Esophagus muscularis mucosa (tissue), 4 donors: Measurements from ENCODE around the gene TMC1. TPM values are rescaled to one million over a fixed set of nuclear protein-coding genes. Genes with fewer than 3 reads are reported as not detected.

ENCODE experiments used
- DNase-seq: peaks from one replicate; pipeline ENCODE4 v3.0.0-alpha.2; 2017; ENCODE audit errors: extremely low spot score
- H3K27ac ChIP-seq, 4 donors: fragments of 200-600 bp; sonication (generic); replicated peaks in 1 of 4; 1 replicate in 3 of 4; 2 replicates in 1 of 4; pipeline ENCODE4 v1.5.1; 2016 to 2019; ENCODE audit warnings: mild to moderate bottlenecking in 1 of 4
- H3K27me3 ChIP-seq, 4 donors: fragments of 200-600 bp; sonication (generic); one replicate each; pipeline versions ENCODE4 v1.5.1 to v1.6.0; 2016 to 2019
- H3K36me3 ChIP-seq, 4 donors: fragments of 200-600 bp; sonication (generic); one replicate each; pipeline ENCODE4 v1.5.1; 2016 to 2019
- H3K4me1 ChIP-seq, 4 donors: fragments of 200-600 bp; sonication (generic); one replicate each; pipeline ENCODE4 v1.5.1; 2016 to 2019
- H3K4me3 ChIP-seq, 4 donors: fragments of 200-600 bp; sonication (generic); 1 replicate in 2 of 4; 2 replicates in 2 of 4; pipeline ENCODE4 v1.5.1; 2016 to 2019; ENCODE audit warnings: mild to moderate bottlenecking in 4 of 4, moderate library complexity in 1 of 4
- H3K9me3 ChIP-seq, 4 donors: fragments of 200-600 bp; sonication (generic); 1 replicate in 3 of 4; 2 replicates in 1 of 4; pipeline ENCODE4 v1.5.1; 2016 to 2019
- EP300 ChIP-seq: sonication (generic); formaldehyde crosslinking; IDR thresholded peaks from one replicate; pipeline ENCODE4 v1.6.1; 2017; ENCODE audit warnings: antibody characterized with exemption
- POLR2A ChIP-seq: fragments of 450-650 bp; IDR thresholded peaks from one replicate; pipeline ENCODE4 v1.6.1; 2017; ENCODE audit warnings: antibody characterized with exemption, moderate library complexity, mild to moderate bottlenecking, low read depth
- POLR2AphosphoS5 ChIP-seq, 2 donors: sonication (generic); formaldehyde crosslinking; IDR thresholded peaks; one replicate each; pipeline ENCODE4 v1.6.1; 2017; ENCODE audit warnings: antibody characterized with exemption in 2 of 2
- WGBS: methylation state at CpG from one replicate; pipeline ENCODE4 v1.1.5; 2018; 5-methylcytosine and 5-hydroxymethylcytosine counted together
- intact Hi-C: fragments of 100-400 bp; cut with DNase I; formaldehyde crosslinking; loops from one replicate; pipeline ENCODE4 v1.15.1; 2023
- total RNA-seq, 4 donors: library from RNA; depleted of rRNA; stranded (reverse); fragments of >200 nt; gene quantifications; one replicate each; pipeline versions ENCODE4 v1.1.0 to v1.2.1, GENCODE V29; 2016
- TF ChIP-seq, protein P1 (sequence below), 3 experiments: fragments of 200-600 bp in 2 of 3; fragments of 450-650 bp in 1 of 3; sonication (generic) in 2 of 3; IDR thresholded peaks; one replicate each; pipeline ENCODE4 v1.5.1; 2017 to 2019; ENCODE audit warnings: antibody characterized with exemption in 3 of 3, mild to moderate bottlenecking in 2 of 3, moderate library complexity in 1 of 3

The TMC1 gene
- total RNA-seq, 4 donors from 2014 or later: not detected

DNA sequence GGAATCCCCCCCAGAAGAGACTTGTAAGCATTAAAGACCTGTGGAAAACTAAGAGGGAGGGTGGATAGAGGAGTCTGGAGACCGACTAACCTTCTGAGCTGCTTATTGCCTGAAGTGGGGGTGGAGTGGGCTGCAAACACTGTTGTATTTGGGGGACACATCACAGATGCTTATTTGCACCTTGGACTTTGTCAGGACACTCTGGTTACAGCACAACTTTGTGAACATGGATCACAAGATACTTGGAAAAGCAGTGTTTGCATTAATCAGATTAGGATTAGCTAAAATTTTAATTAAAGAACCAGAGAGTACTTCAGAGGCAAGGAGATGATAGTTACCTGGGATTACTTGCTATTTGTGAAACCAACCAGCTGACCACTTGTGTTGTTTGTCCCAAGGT, 30.9 kb downstream of the TMC1 start:
- Histone ChIP-seq H3K27ac (no peak overlapping the region), H3K4me3 (no peak overlapping the region), H3K9me3 (no peaks in the 10 kb centered on the region), H3K4me1 (peaks cover 0 to 26% (median 14%) of the 10 kb centered on the region in 4 donors), H3K27me3 (no peaks in the 10 kb centered on the region), H3K36me3 (no peaks in the 10 kb centered on the region)
- 38% methylated on average over 1 of the region's 1 CpG for WGBS
- intact Hi-C loops: no loop called here
- no peak for TF ChIP-seq POLR2AphosphoS5 (IDR thresholded peaks at IDR 0.05)
- TF ChIP-seq, protein P1, sequence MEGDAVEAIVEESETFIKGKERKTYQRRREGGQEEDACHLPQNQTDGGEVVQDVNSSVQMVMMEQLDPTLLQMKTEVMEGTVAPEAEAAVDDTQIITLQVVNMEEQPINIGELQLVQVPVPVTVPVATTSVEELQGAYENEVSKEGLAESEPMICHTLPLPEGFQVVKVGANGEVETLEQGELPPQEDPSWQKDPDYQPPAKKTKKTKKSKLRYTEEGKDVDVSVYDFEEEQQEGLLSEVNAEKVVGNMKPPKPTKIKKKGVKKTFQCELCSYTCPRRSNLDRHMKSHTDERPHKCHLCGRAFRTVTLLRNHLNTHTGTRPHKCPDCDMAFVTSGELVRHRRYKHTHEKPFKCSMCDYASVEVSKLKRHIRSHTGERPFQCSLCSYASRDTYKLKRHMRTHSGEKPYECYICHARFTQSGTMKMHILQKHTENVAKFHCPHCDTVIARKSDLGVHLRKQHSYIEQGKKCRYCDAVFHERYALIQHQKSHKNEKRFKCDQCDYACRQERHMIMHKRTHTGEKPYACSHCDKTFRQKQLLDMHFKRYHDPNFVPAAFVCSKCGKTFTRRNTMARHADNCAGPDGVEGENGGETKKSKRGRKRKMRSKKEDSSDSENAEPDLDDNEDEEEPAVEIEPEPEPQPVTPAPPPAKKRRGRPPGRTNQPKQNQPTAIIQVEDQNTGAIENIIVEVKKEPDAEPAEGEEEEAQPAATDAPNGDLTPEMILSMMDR (IDR thresholded peaks at IDR 0.05): no peak
- no peak for TF ChIP-seq EP300
- TF ChIP-seq POLR2A: no peak
- no peak for DNase-seq

DNA sequence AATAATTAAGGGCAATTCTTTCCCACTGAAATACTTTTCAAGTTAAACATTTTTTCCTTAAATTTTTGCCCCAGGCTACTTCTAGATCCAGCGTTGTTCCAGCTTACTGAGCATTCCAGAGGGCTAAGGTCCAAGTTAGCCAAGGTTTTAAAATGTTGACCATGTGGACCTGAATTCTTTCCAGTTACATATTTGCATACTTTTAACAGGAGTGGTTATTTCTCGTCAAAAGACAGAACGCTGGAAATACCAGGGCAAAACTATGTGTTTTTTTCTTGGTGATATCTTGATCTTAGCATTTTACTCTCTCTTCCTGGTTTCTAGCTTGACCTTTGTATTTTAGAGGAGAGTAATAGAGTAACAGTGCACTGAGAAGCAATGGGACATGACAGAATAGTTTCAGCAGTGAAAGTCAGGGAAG, 32.8 kb downstream of the TMC1 start:
- DNase-seq: no peak
- peak overlapping the region; percentile 16 to 79 (median 52) for H3K27ac ChIP-seq
- intact Hi-C loops: no loop called here

DNA sequence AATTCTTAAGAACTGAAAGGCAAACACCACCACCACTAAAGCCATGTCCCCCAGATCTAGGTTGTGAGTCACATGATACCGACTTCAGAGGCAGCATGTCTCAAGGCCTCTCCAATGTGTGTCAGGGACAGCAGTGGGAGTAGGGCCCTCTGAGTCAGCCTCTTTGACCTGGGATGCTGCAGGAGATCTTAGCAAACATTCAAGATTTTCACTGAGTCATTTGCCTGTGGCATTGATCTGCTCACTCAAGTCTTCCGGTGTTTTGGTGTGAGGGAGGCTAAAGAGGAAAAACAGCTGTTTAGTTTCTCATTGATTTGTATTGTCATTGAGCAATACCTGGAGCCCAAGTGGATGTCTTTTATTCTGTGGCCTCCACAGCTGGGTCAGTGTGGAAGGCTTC, 36.1 kb downstream of the TMC1 start:
- 41% methylated on average over 2 of the region's 2 CpGs for WGBS
- Histone ChIP-seq H3K4me3 (no peak overlapping the region), H3K27ac (no peak overlapping the region)

More for the DNA sequence above, 32.8 kb downstream of the TMC1 start:
- TF ChIP-seq EP300 (no peak), POLR2AphosphoS5 (IDR thresholded peaks at IDR 0.05) (no peak), POLR2A (no peak)
- TF ChIP-seq, protein P1 (IDR thresholded peaks at IDR 0.05): no peak
- Histone ChIP-seq H3K4me1 (peaks cover 0 to 31% (median 16%) of the 10 kb centered on the region in 4 donors), H3K4me3 (no peak overlapping the region), H3K36me3 (no peaks in the 10 kb centered on the region), H3K9me3 (no peaks in the 10 kb centered on the region), H3K27me3 (no peaks in the 10 kb centered on the region)
- 22% methylated on average over 3 of the region's 3 CpGs for WGBS

DNA sequence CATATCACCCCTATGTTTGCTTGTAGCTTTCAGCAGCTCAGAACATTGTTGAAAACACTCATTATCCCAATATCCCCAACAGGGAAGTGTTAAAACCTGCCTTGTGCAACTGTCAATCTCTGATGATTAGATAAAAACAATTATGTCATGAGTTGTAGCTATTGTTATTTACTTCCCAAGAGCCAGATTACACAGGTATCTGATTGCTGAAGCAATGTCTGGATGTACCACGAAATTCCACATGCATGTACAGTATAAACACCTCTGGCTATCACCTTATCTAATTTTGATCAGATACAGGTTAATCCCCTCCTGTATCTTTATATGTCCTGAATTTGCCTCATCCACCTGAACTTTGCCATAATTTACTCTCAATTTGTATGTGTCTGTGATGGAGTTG, 38.7 kb downstream of the TMC1 start:
- TF ChIP-seq EP300 (no peak), POLR2A (no peak), POLR2AphosphoS5 (IDR thresholded peaks at IDR 0.05) (no peak)
- TF ChIP-seq, protein P1 (IDR thresholded peaks at IDR 0.05): no peak
- no peak overlapping the region for H3K27ac ChIP-seq
- no peak for DNase-seq
- H3K36me3 ChIP-seq: no peaks in the 10 kb centered on the region
- 82% methylated on average over 1 of the region's 1 CpG for WGBS
- intact Hi-C loops: no loop called here
- H3K9me3 ChIP-seq: no peaks in the 10 kb centered on the region
- no peak overlapping the region for H3K4me3 ChIP-seq
- no peaks in the 10 kb centered on the region for H3K27me3 ChIP-seq
- H3K4me1 ChIP-seq: peaks cover 0 to 17% (median 8%) of the 10 kb centered on the region in 4 donors

More for the DNA sequence above, 36.1 kb downstream of the TMC1 start:
- TF ChIP-seq, protein P1 (IDR thresholded peaks at IDR 0.05): no peak
- TF ChIP-seq POLR2AphosphoS5 (IDR thresholded peaks at IDR 0.05): peak in 1 of 2 donors; percentile 28
- DNase-seq: no peak
- intact Hi-C loops: no loop called here
- Histone ChIP-seq H3K9me3 (no peaks in the 10 kb centered on the region), H3K4me1 (peaks cover 0 to 31% (median 16%) of the 10 kb centered on the region in 4 donors), H3K27me3 (no peaks in the 10 kb centered on the region), H3K36me3 (no peaks in the 10 kb centered on the region)

DNA sequence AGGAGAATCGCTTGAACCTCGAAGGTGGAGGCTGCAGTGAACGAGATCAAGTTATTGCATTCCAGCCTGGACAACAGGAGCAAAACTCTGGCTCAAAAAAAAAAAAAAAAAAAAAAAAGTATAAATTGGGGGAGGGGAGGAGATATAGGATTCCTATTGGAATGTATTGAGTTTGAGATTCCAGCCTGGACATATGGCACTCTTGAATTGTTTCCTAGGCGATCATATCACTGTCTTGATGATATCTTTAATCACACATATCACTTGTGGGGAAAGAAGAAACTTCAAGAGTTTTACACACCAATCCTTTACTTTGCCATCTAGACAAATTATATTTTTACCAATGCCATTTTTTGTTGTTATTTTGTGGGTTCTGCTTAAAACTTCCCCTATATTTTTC, 42.4 kb downstream of the TMC1 start:
- Histone ChIP-seq H3K4me3 (no peak overlapping the region), H3K27me3 (no peaks in the 10 kb centered on the region), H3K9me3 (no peaks in the 10 kb centered on the region), H3K27ac (no peak overlapping the region), H3K36me3 (no peaks in the 10 kb centered on the region), H3K4me1 (peaks cover 0 to 6% (median 5%) of the 10 kb centered on the region in 4 donors)
- WGBS: 99% methylated on average over 4 of the region's 4 CpGs
- TF ChIP-seq POLR2A (no peak), EP300 (no peak), POLR2AphosphoS5 (IDR thresholded peaks at IDR 0.05) (no peak)
- TF ChIP-seq, protein P1 (IDR thresholded peaks at IDR 0.05): no peak
- intact Hi-C loops: no loop called here
- no peak for DNase-seq
